Measurements from ENCODE around the gene TTC28.

Gene TTC28

DNA sequence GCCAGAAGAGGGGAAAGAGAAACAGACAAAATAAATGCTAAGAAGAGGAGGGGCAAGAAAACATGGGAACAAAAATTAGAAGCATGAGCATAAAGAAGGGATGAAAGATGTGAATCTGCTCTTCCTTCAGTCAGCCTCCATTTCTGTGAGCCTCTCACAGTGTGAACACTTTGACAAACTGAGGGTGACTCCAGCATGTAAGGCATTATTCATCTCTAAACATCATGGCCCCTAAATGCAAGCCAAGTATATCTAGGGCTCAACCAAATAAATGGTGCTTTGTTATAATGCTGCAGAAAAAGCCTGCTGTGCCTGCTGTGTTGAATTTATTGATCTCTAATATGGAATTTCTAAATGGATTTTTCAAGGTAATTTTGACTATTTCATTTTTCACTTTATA, 281.3 kb downstream of the TTC28 start:
- Histone ChIP-seq H3K4me1 (ENCODE audit: control insufficient read depth, insufficient read depth, low read length) (no peaks in the 10 kb centered on the region), H3K9me3 (ENCODE audit: control insufficient read depth, insufficient read depth, low read depth, low read length) (no peaks in the 10 kb centered on the region), H3K4me3 (ENCODE audit: low read depth, low read length) (no peak overlapping the region), H3K36me3 (ENCODE audit: control insufficient read depth in 2 of 2, insufficient read depth in 1 of 2, low read length in 2 of 2) (no peaks in the 10 kb centered on the region), H3K27ac (ENCODE audit: extremely low read depth, low read depth, low read length) (no peak overlapping the region)
- ChIA-PET POLR2A (no interaction called here), CTCF (no interaction called here)
- no peak for TF ChIP-seq ZNF404 (tag by site-specific recombination; IDR thresholded peaks at IDR 0.05)
- TF ChIP-seq ZNF626 (tag by site-specific recombination; IDR thresholded peaks at IDR 0.05), result no peak
- TF ChIP-seq GLIS2 (tag by site-specific recombination; IDR thresholded peaks at IDR 0.05), result no peak
- no peak for TF ChIP-seq ZNF16 (tag by site-specific recombination; IDR thresholded peaks at IDR 0.05; ENCODE audit: low read depth)
- TF ChIP-seq IKZF3 (tag by site-specific recombination; IDR thresholded peaks at IDR 0.05), result no peak
- no peak for TF ChIP-seq ZNF10 (tag by site-specific recombination; IDR thresholded peaks at IDR 0.05)
- TF ChIP-seq, protein P1, sequence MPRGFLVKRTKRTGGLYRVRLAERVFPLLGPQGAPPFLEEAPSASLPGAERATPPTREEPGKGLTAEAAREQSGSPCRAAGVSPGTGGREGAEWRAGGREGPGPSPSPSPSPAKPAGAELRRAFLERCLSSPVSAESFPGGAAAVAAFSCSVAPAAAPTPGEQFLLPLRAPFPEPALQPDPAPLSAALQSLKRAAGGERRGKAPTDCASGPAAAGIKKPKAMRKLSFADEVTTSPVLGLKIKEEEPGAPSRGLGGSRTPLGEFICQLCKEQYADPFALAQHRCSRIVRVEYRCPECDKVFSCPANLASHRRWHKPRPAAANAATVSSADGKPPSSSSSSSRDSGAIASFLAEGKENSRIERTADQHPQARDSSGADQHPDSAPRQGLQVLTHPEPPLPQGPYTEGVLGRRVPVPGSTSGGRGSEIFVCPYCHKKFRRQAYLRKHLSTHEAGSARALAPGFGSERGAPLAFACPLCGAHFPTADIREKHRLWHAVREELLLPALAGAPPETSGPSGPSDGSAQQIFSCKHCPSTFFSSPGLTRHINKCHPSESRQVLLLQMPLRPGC (tag by site-specific recombination; IDR thresholded peaks at IDR 0.05), result no peak
- TF ChIP-seq ZNF776 (tag by site-specific recombination; IDR thresholded peaks at IDR 0.05; ENCODE audit: borderline replicate concordance), result no peak
- TF ChIP-seq ZIC2 (tag by site-specific recombination; IDR thresholded peaks at IDR 0.05), result no peak
- TF ChIP-seq, protein P2, sequence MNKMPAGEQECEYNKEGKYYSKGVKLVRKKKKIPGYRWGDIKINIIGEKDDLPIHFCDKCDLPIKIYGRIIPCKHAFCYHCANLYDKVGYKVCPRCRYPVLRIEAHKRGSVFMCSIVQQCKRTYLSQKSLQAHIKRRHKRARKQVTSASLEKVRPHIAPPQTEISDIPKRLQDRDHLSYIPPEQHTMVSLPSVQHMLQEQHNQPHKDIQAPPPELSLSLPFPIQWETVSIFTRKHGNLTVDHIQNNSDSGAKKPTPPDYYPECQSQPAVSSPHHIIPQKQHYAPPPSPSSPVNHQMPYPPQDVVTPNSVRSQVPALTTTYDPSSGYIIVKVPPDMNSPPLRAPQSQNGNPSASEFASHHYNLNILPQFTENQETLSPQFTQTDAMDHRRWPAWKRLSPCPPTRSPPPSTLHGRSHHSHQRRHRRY (tag by site-specific recombination; IDR thresholded peaks at IDR 0.05), result no peak
- TF ChIP-seq ZEB2 (tag by site-specific recombination; IDR thresholded peaks at IDR 0.05), result no peak
- no peak for TF ChIP-seq ZNF837 (tag by site-specific recombination; IDR thresholded peaks at IDR 0.05)
- TF ChIP-seq ZNF350 (tag by site-specific recombination; IDR thresholded peaks at IDR 0.05), result no peak
- no peak for TF ChIP-seq ZNF202 (tag by site-specific recombination; IDR thresholded peaks at IDR 0.05; ENCODE audit: borderline replicate concordance)
- no peak for TF ChIP-seq ZNF791 (tag by site-specific recombination; IDR thresholded peaks at IDR 0.05)
- TF ChIP-seq ZNF239 (tag by site-specific recombination; IDR thresholded peaks at IDR 0.05), result no peak
- TF ChIP-seq, protein P3, sequence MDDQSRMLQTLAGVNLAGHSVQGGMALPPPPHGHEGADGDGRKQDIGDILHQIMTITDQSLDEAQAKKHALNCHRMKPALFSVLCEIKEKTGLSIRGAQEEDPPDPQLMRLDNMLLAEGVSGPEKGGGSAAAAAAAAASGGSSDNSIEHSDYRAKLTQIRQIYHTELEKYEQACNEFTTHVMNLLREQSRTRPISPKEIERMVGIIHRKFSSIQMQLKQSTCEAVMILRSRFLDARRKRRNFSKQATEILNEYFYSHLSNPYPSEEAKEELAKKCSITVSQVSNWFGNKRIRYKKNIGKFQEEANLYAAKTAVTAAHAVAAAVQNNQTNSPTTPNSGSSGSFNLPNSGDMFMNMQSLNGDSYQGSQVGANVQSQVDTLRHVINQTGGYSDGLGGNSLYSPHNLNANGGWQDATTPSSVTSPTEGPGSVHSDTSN (CRISPR knock-in tag; IDR thresholded peaks at IDR 0.05), result no peak
- no peak for TF ChIP-seq ZBTB8A (tag by site-specific recombination; IDR thresholded peaks at IDR 0.05)
- no peak for TF ChIP-seq KLF7 (tag by site-specific recombination; IDR thresholded peaks at IDR 0.05; ENCODE audit: borderline replicate concordance)

DNA sequence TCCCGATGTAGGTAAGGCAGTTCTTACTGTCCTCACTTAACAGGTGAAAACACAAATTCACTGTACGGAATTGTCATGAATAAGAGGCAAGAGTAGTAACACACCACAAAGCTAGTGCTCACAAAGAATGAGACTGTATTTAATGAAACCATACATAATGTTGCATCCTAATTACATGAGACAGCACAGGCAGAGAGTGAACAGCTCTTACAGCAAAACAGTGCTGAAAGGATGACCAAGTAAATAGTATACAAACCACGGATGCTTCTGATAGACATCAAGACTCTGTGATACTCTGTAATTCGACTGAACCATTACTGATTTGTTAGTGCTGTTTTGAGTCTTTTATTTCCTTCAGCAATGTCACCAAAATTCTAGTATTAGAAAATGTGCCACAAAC, 282.3 kb downstream of the TTC28 start:
- Histone ChIP-seq H3K4me1 (ENCODE audit: control insufficient read depth, insufficient read depth, low read length) (no peaks in the 10 kb centered on the region), H3K9me3 (ENCODE audit: control insufficient read depth, insufficient read depth, low read depth, low read length) (no peaks in the 10 kb centered on the region), H3K27ac (ENCODE audit: extremely low read depth, low read depth, low read length) (no peak overlapping the region), H3K36me3 (ENCODE audit: control insufficient read depth in 2 of 2, insufficient read depth in 1 of 2, low read length in 2 of 2) (no peaks in the 10 kb centered on the region), H3K4me3 (ENCODE audit: low read depth, low read length) (no peak overlapping the region)
- ChIA-PET POLR2A (no interaction called here), CTCF (interaction anchor here (0.6 to 0.7 kb wide), 2 partner anchors 517 to 1641 kb away, joined by 3 read pairs; no protein-coding TSS in a partner anchor)
- TF ChIP-seq BCL11B (tag by site-specific recombination; IDR thresholded peaks at IDR 0.05; ENCODE audit: low read depth) (no peak), ZNF404 (tag by site-specific recombination; IDR thresholded peaks at IDR 0.05) (no peak)
- TF ChIP-seq, protein P4, sequence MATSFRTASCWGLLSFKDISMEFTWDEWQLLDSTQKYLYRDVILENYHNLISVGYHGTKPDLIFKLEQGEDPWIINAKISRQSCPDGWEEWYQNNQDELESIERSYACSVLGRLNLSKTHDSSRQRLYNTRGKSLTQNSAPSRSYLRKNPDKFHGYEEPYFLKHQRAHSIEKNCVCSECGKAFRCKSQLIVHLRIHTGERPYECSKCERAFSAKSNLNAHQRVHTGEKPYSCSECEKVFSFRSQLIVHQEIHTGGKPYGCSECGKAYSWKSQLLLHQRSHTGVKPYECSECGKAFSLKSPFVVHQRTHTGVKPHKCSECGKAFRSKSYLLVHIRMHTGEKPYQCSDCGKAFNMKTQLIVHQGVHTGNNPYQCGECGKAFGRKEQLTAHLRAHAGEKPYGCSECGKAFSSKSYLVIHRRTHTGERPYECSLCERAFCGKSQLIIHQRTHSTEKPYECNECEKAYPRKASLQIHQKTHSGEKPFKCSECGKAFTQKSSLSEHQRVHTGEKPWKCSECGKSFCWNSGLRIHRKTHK (tag by site-specific recombination; IDR thresholded peaks at IDR 0.05), result no peak

Measured in HEK293 (cell line).